ENCODE data around the gene PLA2G2E.

GRCh38 chr1:19945914-19946313, 22.5 kb upstream of the PLA2G2E start:
- no peak for TF ChIP-seq ZNF70 (CRISPR knock-in tag; IDR thresholded peaks at IDR 0.05)
- TF ChIP-seq RARB (CRISPR knock-in tag; IDR thresholded peaks at IDR 0.05) = no peak
- TF ChIP-seq CREB5 (CRISPR knock-in tag; IDR thresholded peaks at IDR 0.05; ENCODE audit: low read depth) = no peak
- TF ChIP-seq ZFP3 (CRISPR knock-in tag; IDR thresholded peaks at IDR 0.05) = no peak
- TF ChIP-seq BACH2 (CRISPR knock-in tag; IDR thresholded peaks at IDR 0.05; ENCODE audit: borderline replicate concordance) = no peak
- TF ChIP-seq POU6F1 (CRISPR knock-in tag; IDR thresholded peaks at IDR 0.05; ENCODE audit: borderline replicate concordance, low read depth) = no peak
- no peak for TF ChIP-seq CSRNP3 (CRISPR knock-in tag; IDR thresholded peaks at IDR 0.05)
